Neural cell (in vitro differentiated cells): Measurements from ENCODE around the gene CACNA1C.

ENCODE experiments used
- SMC3 ChIP-seq: fragments of 450-650 bp; conservative IDR thresholded peaks from 2 replicates; pipeline ENCODE4 v1.6.1; 2014; ENCODE audit warnings: antibody characterized with exemption, mild to moderate bottlenecking, moderate library complexity; ENCODE audit not compliant: poor library complexity
- TF ChIP-seq, protein P1 (sequence below): IDR thresholded peaks from 2 replicates; pipeline ENCODE4 v1.6.1; 2012; ENCODE audit warnings: borderline replicate concordance
- TF ChIP-seq, protein P2 (sequence below): fragments of 450-650 bp; IDR thresholded peaks from 2 replicates; pipeline ENCODE4 v1.5.1; 2014; ENCODE audit warnings: antibody characterized with exemption, mild to moderate bottlenecking, moderate library complexity; ENCODE audit not compliant: poor library complexity, severe bottlenecking

DNA sequence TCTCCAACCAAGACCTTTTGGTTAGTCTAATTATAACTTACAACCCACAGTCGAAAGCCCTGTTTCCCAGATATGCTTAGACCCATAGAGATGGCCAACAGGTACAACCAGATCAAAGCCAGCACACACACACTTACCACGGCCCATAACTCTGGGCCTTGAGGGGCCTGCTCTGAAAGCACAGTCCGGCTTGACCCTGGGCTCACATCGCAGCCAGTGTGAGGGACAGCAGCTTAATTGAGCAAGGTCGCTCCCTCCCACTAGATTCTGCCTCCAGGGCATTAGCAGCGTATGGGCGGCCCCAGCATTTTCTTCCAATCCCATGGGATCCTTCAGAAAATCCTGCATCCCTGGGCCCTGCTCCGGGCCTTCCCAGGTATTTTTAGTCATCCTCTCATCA is 584.6 kb downstream of the CACNA1C start:
- TF ChIP-seq, protein P1, sequence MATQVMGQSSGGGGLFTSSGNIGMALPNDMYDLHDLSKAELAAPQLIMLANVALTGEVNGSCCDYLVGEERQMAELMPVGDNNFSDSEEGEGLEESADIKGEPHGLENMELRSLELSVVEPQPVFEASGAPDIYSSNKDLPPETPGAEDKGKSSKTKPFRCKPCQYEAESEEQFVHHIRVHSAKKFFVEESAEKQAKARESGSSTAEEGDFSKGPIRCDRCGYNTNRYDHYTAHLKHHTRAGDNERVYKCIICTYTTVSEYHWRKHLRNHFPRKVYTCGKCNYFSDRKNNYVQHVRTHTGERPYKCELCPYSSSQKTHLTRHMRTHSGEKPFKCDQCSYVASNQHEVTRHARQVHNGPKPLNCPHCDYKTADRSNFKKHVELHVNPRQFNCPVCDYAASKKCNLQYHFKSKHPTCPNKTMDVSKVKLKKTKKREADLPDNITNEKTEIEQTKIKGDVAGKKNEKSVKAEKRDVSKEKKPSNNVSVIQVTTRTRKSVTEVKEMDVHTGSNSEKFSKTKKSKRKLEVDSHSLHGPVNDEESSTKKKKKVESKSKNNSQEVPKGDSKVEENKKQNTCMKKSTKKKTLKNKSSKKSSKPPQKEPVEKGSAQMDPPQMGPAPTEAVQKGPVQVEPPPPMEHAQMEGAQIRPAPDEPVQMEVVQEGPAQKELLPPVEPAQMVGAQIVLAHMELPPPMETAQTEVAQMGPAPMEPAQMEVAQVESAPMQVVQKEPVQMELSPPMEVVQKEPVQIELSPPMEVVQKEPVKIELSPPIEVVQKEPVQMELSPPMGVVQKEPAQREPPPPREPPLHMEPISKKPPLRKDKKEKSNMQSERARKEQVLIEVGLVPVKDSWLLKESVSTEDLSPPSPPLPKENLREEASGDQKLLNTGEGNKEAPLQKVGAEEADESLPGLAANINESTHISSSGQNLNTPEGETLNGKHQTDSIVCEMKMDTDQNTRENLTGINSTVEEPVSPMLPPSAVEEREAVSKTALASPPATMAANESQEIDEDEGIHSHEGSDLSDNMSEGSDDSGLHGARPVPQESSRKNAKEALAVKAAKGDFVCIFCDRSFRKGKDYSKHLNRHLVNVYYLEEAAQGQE: no peak
- TF ChIP-seq SMC3: no peak
- TF ChIP-seq, protein P2, sequence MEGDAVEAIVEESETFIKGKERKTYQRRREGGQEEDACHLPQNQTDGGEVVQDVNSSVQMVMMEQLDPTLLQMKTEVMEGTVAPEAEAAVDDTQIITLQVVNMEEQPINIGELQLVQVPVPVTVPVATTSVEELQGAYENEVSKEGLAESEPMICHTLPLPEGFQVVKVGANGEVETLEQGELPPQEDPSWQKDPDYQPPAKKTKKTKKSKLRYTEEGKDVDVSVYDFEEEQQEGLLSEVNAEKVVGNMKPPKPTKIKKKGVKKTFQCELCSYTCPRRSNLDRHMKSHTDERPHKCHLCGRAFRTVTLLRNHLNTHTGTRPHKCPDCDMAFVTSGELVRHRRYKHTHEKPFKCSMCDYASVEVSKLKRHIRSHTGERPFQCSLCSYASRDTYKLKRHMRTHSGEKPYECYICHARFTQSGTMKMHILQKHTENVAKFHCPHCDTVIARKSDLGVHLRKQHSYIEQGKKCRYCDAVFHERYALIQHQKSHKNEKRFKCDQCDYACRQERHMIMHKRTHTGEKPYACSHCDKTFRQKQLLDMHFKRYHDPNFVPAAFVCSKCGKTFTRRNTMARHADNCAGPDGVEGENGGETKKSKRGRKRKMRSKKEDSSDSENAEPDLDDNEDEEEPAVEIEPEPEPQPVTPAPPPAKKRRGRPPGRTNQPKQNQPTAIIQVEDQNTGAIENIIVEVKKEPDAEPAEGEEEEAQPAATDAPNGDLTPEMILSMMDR: no peak
